Measurements from ENCODE around the gene PLEKHD1.

The PLEKHD1 gene

GRCh38 chr14:69501423-69501838 is 16.9 kb downstream of the PLEKHD1 start:
- H3K9ac ChIP-seq, result no peak overlapping the region

DNA sequence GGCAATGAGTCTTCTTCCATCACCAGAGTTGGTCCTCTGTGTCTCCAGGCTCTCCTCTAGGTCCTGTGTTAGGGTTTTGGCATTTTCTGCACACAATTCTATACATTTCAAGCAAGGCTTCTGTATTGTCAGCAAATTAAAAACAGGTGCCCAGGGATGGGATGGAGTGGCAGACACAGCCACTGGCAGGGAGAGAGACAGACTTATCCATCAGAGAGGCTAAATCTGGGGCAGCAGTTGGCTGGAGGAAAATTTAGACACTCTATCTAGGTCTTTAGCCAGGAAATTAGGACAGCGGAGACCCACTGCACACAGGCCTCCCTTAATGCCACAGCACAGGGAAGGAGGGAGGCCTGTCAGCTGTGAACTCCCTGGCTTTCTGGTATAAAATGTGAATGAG is 20.2 kb downstream of the PLEKHD1 start:
- no peaks in the 10 kb centered on the region for H3K9me3 ChIP-seq (replicated peaks in 1 of 11)
- TF ChIP-seq Cebpa-rat (IDR thresholded peaks at IDR 0.05), result no peak

More at GRCh38 chr14:69501423-69501838, 16.9 kb downstream of the PLEKHD1 start:
- Histone ChIP-seq H3K4me3 (no peak overlapping the region), H3K27me3 (no peaks in the 10 kb centered on the region), H3K9me3 (replicated peaks in 1 of 11) (no peaks in the 10 kb centered on the region), H3K4me2 (no peak overlapping the region), H3K36me3 (no peaks in the 10 kb centered on the region), H3K27ac (no peak overlapping the region), H3K4me1 (no peaks in the 10 kb centered on the region), H4K20me1 (no peaks in the 10 kb centered on the region)
- TF ChIP-seq Cebpa-rat (IDR thresholded peaks at IDR 0.05), result no peak

DNA sequence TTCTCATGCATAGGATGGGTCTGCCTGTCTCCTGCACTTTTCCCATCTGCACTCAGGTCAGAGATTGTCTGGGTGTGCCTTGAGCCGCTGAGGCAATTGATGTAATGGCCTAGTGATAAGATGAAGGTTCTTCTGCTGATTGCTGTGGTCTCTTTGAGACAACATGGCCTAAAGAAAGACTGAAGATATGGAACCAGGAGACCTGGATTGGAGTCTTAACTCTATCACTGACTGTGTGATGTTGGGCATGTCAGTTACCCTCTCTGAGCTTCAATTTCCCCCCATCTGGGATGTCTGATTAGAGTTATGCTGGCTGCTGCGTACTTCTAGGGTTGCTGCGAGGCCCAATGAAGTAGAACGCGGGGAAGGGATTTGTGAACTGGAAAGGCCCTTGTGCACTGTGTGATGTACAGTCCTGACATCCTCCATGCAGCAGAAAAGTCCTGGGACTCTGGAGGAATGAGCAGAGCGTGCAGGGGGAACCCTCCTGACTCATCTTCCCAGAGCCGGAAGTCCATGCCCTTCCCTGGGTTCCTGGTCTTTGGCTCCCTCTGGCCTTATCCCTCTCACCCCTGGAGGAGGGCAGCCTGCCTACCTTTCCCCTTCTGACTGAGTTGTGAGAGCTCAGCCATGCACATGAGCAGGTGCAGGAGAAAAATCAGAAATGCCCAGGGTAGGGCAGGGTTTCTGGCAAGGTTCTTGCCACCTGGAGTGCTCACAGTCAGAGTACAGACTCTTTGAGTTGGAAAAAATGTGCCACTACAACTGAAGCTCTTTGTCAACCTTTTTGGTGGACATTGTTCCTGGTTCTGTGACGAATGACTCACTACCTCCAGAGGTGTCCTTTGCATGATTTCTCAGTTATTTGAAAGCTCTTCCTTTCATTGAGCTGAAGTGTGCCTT is 21.1 kb downstream of the PLEKHD1 start:
- no peak overlapping the region for H3K4me3 ChIP-seq
- H3K27ac ChIP-seq, result no peak overlapping the region
- no peaks in the 10 kb centered on the region for H4K20me1 ChIP-seq
- H3K9me3 ChIP-seq (replicated peaks in 1 of 11), result no peaks in the 10 kb centered on the region
- H3K4me2 ChIP-seq, result no peak overlapping the region
- H3K9ac ChIP-seq, result no peak overlapping the region
- H3K27me3 ChIP-seq, result no peaks in the 10 kb centered on the region
- H3K4me1 ChIP-seq, result no peaks in the 10 kb centered on the region
- H3K36me3 ChIP-seq, result no peaks in the 10 kb centered on the region
- no peak for TF ChIP-seq Cebpa-rat (IDR thresholded peaks at IDR 0.05)

More for the DNA sequence above, 20.2 kb downstream of the PLEKHD1 start:
- H3K4me2 ChIP-seq, result no peak overlapping the region
- no peaks in the 10 kb centered on the region for H3K36me3 ChIP-seq
- no peaks in the 10 kb centered on the region for H3K4me1 ChIP-seq
- no peak overlapping the region for H3K27ac ChIP-seq
- no peak overlapping the region for H3K4me3 ChIP-seq
- H4K20me1 ChIP-seq, result no peaks in the 10 kb centered on the region
- H3K9ac ChIP-seq, result no peak overlapping the region
- H3K27me3 ChIP-seq, result no peaks in the 10 kb centered on the region

GRCh38 chr14:69506241-69506595 is 21.7 kb downstream of the PLEKHD1 start:
- no peak overlapping the region for H3K27ac ChIP-seq
- TF ChIP-seq Cebpa-rat (IDR thresholded peaks at IDR 0.05), result no peak
- H4K20me1 ChIP-seq, result no peaks in the 10 kb centered on the region
- no peaks in the 10 kb centered on the region for H3K4me1 ChIP-seq
- no peak overlapping the region for H3K4me3 ChIP-seq
- no peaks in the 10 kb centered on the region for H3K9me3 ChIP-seq (replicated peaks in 1 of 11)
- no peak overlapping the region for H3K4me2 ChIP-seq
- H3K36me3 ChIP-seq, result no peaks in the 10 kb centered on the region
- H3K9ac ChIP-seq, result no peak overlapping the region
- H3K27me3 ChIP-seq, result no peaks in the 10 kb centered on the region

GRCh38 chr14:69518289-69519101 is 34.0 kb downstream of the PLEKHD1 start:
- Histone ChIP-seq H3K9ac (no peak overlapping the region), H3K4me1 (no peaks in the 10 kb centered on the region), H3K36me3 (no peaks in the 10 kb centered on the region), H3K4me2 (no peak overlapping the region), H3K27me3 (no peaks in the 10 kb centered on the region), H3K27ac (no peak overlapping the region), H4K20me1 (no peaks in the 10 kb centered on the region), H3K9me3 (replicated peaks in 1 of 11) (no peaks in the 10 kb centered on the region), H3K4me3 (no peak overlapping the region)
- TF ChIP-seq Cebpa-rat (IDR thresholded peaks at IDR 0.05), result no peak

DNA sequence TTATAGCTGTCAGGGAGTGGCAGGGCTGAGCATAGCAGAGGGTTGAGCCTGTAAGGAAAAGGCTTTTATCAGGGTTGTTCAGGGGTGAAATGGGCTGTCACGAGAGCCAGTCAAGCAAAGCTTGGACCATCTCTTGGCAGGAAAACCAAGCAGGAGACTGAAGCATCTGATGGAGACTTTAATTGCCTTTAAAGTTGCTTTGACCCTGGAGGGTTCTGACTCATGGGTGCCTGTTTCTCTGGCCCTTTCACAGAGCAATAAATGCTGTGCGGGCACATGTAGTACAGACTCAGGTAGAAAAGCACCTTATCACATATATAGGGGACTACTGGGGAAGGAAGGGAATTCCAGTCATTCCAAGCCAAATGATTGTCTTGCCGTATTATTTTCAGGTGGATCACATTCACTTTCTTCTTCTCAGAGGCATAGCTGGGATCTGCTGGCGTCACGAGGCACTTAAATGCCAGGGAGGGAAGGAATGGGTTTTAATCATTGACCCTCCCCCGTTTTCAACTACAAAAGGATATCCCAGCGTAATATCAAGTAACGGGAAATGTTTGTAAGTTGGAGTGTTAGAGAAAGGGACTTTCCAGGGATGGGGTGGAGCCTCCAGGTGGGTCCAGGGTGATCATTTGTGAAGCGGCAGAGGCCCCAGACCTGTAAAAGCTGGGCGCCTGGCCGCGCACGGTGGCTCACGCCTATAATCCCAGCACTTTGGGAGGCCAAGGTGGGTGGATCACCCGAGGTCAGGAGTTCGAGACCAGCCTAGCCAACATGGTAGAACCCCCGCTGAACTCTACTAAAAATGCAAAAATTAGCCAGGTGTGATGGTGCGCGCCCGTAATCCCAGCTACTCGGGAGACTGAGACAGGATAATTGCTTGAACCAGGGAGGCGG is 34.9 kb downstream of the PLEKHD1 start:
- H3K9ac ChIP-seq, result no peak overlapping the region
- no peaks in the 10 kb centered on the region for H3K9me3 ChIP-seq (replicated peaks in 1 of 11)
- no peak overlapping the region for H3K4me2 ChIP-seq
- H3K4me1 ChIP-seq, result 0 out of 20 replicates have a peak, but pooled peaks cover 0 to 5% (median 0%) of the 10 kb centered on the region in 10 experiments
- no peak overlapping the region for H3K4me3 ChIP-seq
- TF ChIP-seq Cebpa-rat (IDR thresholded peaks at IDR 0.05), result no peak
- H4K20me1 ChIP-seq, result no peaks in the 10 kb centered on the region
- no peaks in the 10 kb centered on the region for H3K27me3 ChIP-seq
- no peaks in the 10 kb centered on the region for H3K36me3 ChIP-seq
- no peak overlapping the region for H3K27ac ChIP-seq

GRCh38 chr14:69522026-69522425 is 37.5 kb downstream of the PLEKHD1 start:
- Histone ChIP-seq H3K27me3 (no peaks in the 10 kb centered on the region), H3K27ac (no peak overlapping the region), H3K9me3 (replicated peaks in 1 of 11) (no peaks in the 10 kb centered on the region), H4K20me1 (no peaks in the 10 kb centered on the region), H3K4me2 (no peak overlapping the region), H3K4me3 (no peak overlapping the region), H3K4me1 (0 out of 20 replicates have a peak, but pooled peaks cover 0 to 6% (median 0%) of the 10 kb centered on the region in 10 experiments), H3K36me3 (no peaks in the 10 kb centered on the region), H3K9ac (no peak overlapping the region)
- TF ChIP-seq Cebpa-rat (IDR thresholded peaks at IDR 0.05), result no peak

DNA sequence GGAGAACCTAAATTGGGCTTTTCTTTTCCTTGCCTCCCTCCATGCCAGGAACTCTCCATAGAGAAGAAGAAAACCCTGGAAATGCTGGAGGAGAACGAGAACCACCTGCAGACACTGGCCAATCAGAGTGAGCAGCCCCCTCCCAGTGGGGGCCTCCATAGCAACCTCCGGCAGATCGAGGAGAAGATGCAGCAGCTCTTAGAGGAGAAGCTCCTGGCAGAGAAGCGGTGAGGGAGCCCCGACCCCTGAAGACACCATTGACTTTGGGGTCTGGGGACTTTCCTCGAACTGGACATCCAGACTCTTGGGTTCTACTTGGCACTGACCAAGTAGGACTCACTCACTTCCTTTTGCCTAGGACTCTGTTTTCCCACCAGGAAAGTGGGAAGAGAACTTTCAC is 41.4 kb downstream of the PLEKHD1 start:
- Histone ChIP-seq H3K4me1 (0 out of 20 replicates have a peak, but pooled peaks cover 0 to 6% (median 0%) of the 10 kb centered on the region in 10 experiments), H4K20me1 (no peaks in the 10 kb centered on the region; a peak in 1 of 22 replicates), H3K9ac (no peak overlapping the region), H3K27ac (no peak overlapping the region), H3K4me2 (no peak overlapping the region), H3K27me3 (no peaks in the 10 kb centered on the region), H3K36me3 (no peaks in the 10 kb centered on the region), H3K9me3 (replicated peaks in 1 of 11) (no peaks in the 10 kb centered on the region), H3K4me3 (no peak overlapping the region)
- TF ChIP-seq Cebpa-rat (IDR thresholded peaks at IDR 0.05), result no peak

DNA sequence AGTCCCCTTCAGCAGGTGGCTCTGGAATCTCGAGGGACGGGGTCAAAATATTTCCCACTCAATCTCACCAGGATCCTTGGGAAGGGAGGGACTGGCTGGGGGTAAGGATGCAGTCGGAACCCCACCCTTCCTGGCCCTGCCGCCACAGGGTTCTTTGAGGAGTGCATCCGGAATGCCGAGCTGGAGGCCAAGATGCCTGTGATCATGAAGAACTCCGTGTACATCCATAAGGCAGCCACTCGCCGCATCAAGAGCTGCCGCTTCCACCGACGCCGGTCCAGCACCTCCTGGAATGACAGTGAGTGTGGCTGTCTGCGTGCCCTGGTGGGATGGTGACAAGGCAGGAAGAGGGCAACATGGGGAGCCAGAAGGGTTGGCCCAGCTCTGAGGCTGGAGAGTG is 43.1 kb downstream of the PLEKHD1 start:
- no peak overlapping the region for H3K27ac ChIP-seq

More for the DNA sequence above, 43.1 kb downstream of the PLEKHD1 start:
- no peaks in the 10 kb centered on the region for H3K9me3 ChIP-seq (replicated peaks in 1 of 11)
- H3K4me2 ChIP-seq, result no peak overlapping the region
- no peaks in the 10 kb centered on the region for H3K36me3 ChIP-seq
- 0 out of 20 replicates have a peak, but pooled peaks cover 0 to 6% (median 0%) of the 10 kb centered on the region in 10 experiments for H3K4me1 ChIP-seq
- no peak overlapping the region for H3K4me3 ChIP-seq
- H4K20me1 ChIP-seq, result no peaks in the 10 kb centered on the region; a peak in 1 of 22 replicates
- no peaks in the 10 kb centered on the region for H3K27me3 ChIP-seq
- no peak overlapping the region for H3K9ac ChIP-seq
- no peak for TF ChIP-seq Cebpa-rat (IDR thresholded peaks at IDR 0.05)

Data from BLaER1 treated with 17β-estradiol and CSF1 and Interleukin-3, amounts not matched to agents 10 nM and 100 nM (cell line).